Measurements from ENCODE around the gene STK24. TPM values are rescaled to one million over a fixed set of nuclear protein-coding genes. Genes with fewer than 3 reads are reported as not detected.

The STK24 gene
- total and polyA plus RNA-seq, 3 experiments from 2014 or later, result 63.6 to 150 (median 149) TPM

DNA sequence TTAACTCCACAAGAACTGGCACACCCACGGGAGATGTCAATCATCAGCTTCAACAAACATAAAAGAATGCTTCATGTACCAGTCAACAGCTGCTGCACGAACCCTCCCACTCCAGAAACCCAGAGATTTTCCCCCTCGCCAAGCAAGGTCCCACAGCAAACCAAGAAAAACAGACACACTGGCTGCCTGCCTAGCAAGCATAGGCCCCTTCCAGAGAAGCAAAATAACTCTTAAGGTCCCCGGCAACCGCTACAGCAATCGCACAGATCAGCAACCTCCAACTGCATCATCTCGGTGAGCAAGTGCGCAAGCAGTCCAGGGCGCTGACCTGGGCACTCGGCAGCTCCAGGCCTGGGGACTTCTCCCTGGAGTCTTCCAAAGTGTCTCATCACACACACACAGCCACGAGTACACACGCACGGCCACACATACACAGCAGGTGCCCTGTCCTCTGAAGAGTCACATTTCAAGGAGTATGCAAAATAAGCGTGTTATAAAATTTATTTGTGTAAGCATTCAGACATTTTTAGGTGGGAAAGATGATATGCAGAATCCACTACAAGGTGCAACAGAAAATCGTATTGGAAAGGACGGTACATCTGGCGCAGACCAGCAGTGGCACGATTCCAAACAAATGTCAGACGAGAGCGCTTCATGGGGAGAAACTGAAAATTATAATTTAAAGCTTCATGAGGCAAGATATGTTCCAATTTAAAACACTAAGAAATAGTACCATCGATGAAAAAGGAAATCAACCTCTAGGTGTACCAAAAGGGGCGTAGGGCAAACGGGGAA, 125.0 kb downstream of the STK24 start:
- Histone ChIP-seq H3K27ac (ENCODE audit: low read depth, low read length) (no peak overlapping the region), H3K27me3 (ENCODE audit: insufficient read depth, low read length, poor library complexity, severe bottlenecking) (no peaks in the 10 kb centered on the region), H3K9me3 (ENCODE audit: low read length) (no peaks in the 10 kb centered on the region), H3K36me3 (ENCODE audit: insufficient read depth, low read length) (peaks cover 28% of the 10 kb centered on the region), H3K4me1 (ENCODE audit: insufficient read depth, low read length) (no peaks in the 10 kb centered on the region), H3K4me3 (ENCODE audit: low read length) (no peak overlapping the region)
- DNase-seq, result no peak
- CTCF ChIA-PET, result interaction anchor here (4.0 kb wide), 1 partner anchor 201 kb away, joined by 24 read pairs; no protein-coding TSS in a partner anchor
- Mint-ChIP-seq H3K36me3 (peaks cover 0 to 92% (median 19%) of the 10 kb centered on the region in 3 donors), H3K27ac (peak overlapping the region; percentile 19 to 85 (median 56)), H3K4me1 (peaks cover 16 to 20% (median 18%) of the 10 kb centered on the region in 3 donors), H3K4me3 (no peak overlapping the region), H3K9me3 (no peaks in the 10 kb centered on the region), H3K27me3 (no peaks in the 10 kb centered on the region)
- POLR2A ChIA-PET, result no interaction called here

GRCh38 chr13:98450539-98451111, 126.3 kb downstream of the STK24 start:
- Histone ChIP-seq H3K4me1 (ENCODE audit: insufficient read depth, low read length) (peaks cover 1% of the 10 kb centered on the region), H3K4me3 (ENCODE audit: low read length) (no peak overlapping the region), H3K9me3 (ENCODE audit: low read length) (no peaks in the 10 kb centered on the region), H3K27ac (ENCODE audit: low read depth, low read length) (no peak overlapping the region), H3K36me3 (ENCODE audit: insufficient read depth, low read length) (peaks cover 16% of the 10 kb centered on the region), H3K27me3 (ENCODE audit: insufficient read depth, low read length, poor library complexity, severe bottlenecking) (no peaks in the 10 kb centered on the region)
- H3K4me1 Mint-ChIP-seq, result peaks cover 17 to 23% (median 22%) of the 10 kb centered on the region in 3 donors
- peak overlapping the region; percentile 30 to 90 (median 78) for H3K27ac Mint-ChIP-seq
- no peaks in the 10 kb centered on the region for H3K27me3 Mint-ChIP-seq
- peaks cover 0 to 80% (median 18%) of the 10 kb centered on the region in 3 donors for H3K36me3 Mint-ChIP-seq
- ChIA-PET CTCF (interaction anchor here (4.0 kb wide), 1 partner anchor 202 kb away, joined by 24 read pairs; no protein-coding TSS in a partner anchor), POLR2A (no interaction called here)
- H3K4me3 Mint-ChIP-seq, result no peak overlapping the region
- peak in 1 of 5 donors; percentile 12 for DNase-seq
- no peaks in the 10 kb centered on the region for H3K9me3 Mint-ChIP-seq

DNA sequence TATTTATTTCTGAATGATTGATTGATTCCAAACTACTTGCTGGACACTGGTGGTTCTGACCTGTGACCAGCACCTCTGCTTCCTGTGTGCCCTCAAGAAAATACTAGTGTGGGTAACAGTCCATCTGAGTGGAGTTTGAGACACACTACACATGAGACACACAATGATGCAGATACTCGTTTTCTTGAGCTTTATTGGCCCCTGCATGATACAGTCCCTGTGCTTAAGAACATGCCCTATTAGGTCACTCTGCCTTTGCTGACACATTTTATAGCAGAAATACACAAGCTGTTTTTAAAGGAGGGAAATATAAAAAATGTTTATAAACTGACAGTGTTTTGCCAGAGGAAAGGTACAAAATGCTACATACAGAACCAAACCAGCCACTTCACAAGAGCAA, 126.9 kb downstream of the STK24 start:
- H3K27ac ChIP-seq (ENCODE audit: low read depth, low read length), result no peak overlapping the region

DNA sequence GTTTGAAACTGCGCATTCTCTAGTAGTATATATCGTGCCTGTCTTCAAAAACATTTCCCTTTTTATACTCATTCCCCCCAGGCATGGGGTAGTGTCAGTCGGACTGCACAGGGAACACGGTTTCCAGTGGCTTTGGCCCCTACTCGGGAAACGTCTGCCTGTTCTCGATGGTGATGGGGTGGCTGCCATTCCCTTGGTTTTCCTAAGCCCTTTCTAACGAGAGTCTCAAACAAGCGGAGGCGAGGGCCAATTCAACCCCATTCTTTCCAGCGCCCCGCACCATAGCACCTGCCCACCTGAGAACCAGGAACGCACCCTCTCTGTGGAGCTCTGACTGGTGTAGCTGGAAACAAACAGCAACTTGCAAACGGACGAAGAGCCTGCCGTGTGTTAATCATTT, 127.6 kb downstream of the STK24 start:
- H3K9me3 ChIP-seq (ENCODE audit: low read length), result no peaks in the 10 kb centered on the region
- Mint-ChIP-seq H3K9me3 (no peaks in the 10 kb centered on the region), H3K27ac (peak overlapping the region in 4 of 8 donors; percentile 12 to 77 (median 54)), H3K4me1 (peaks cover 26 to 34% (median 30%) of the 10 kb centered on the region in 3 donors), H3K36me3 (peaks cover 0 to 66% (median 12%) of the 10 kb centered on the region in 3 donors), H3K27me3 (no peaks in the 10 kb centered on the region), H3K4me3 (no peak overlapping the region)
- H3K36me3 ChIP-seq (ENCODE audit: insufficient read depth, low read length), result peaks cover 7% of the 10 kb centered on the region
- peaks cover 11% of the 10 kb centered on the region for H3K4me1 ChIP-seq (ENCODE audit: insufficient read depth, low read length)
- ChIA-PET CTCF (interaction anchor here (4.0 kb wide), 1 partner anchor 203 kb away, joined by 24 read pairs; no protein-coding TSS in a partner anchor), POLR2A (no interaction called here)
- no peak overlapping the region for H3K27ac ChIP-seq (ENCODE audit: low read depth, low read length)
- no peaks in the 10 kb centered on the region for H3K27me3 ChIP-seq (ENCODE audit: insufficient read depth, low read length, poor library complexity, severe bottlenecking)
- no peak for DNase-seq
- no peak overlapping the region for H3K4me3 ChIP-seq (ENCODE audit: low read length)

More for the DNA sequence above, 126.9 kb downstream of the STK24 start:
- Histone ChIP-seq H3K4me1 (ENCODE audit: insufficient read depth, low read length) (peaks cover 7% of the 10 kb centered on the region), H3K36me3 (ENCODE audit: insufficient read depth, low read length) (peaks cover 10% of the 10 kb centered on the region), H3K4me3 (ENCODE audit: low read length) (no peak overlapping the region), H3K27me3 (ENCODE audit: insufficient read depth, low read length, poor library complexity, severe bottlenecking) (no peaks in the 10 kb centered on the region), H3K9me3 (ENCODE audit: low read length) (no peaks in the 10 kb centered on the region)
- no peak overlapping the region for H3K4me3 Mint-ChIP-seq
- peaks cover 0 to 74% (median 16%) of the 10 kb centered on the region in 3 donors for H3K36me3 Mint-ChIP-seq
- no peaks in the 10 kb centered on the region for H3K9me3 Mint-ChIP-seq
- ChIA-PET POLR2A (no interaction called here), CTCF (interaction anchor here (4.0 kb wide), 1 partner anchor 202 kb away, joined by 24 read pairs; no protein-coding TSS in a partner anchor)
- H3K27ac Mint-ChIP-seq, result peak overlapping the region in 6 of 8 donors; percentile 6 to 81 (median 54)
- peaks cover 23 to 29% (median 28%) of the 10 kb centered on the region in 3 donors for H3K4me1 Mint-ChIP-seq
- DNase-seq, result no peak
- H3K27me3 Mint-ChIP-seq, result no peaks in the 10 kb centered on the region

DNA sequence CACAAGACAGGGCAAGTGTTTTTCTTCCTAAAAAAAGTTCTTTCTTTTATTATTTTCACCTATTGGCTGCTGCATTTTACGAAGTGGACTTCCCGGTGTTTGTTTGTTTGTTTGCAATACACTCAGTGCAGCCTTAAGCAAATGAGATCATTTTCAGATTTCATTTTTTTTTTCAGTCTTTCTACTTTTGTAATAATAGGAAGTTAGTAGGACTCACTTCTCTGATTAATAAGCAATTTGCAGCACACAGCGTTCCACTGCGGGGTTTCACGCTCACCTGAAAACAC, 128.3 kb downstream of the STK24 start:
- peak overlapping the region in 6 of 8 donors; percentile 22 to 82 (median 41) for H3K27ac Mint-ChIP-seq
- DNase-seq, result no peak
- H3K9me3 Mint-ChIP-seq, result no peaks in the 10 kb centered on the region
- H3K27ac ChIP-seq (ENCODE audit: low read depth, low read length), result no peak overlapping the region
- H3K9me3 ChIP-seq (ENCODE audit: low read length), result no peaks in the 10 kb centered on the region
- ChIA-PET POLR2A (no interaction called here), CTCF (interaction anchor here (0.7 to 5.6 kb wide), 2 partner anchors 9 to 203 kb away, joined by 3 to 151 read pairs; no protein-coding TSS in a partner anchor)
- H3K27me3 ChIP-seq (ENCODE audit: insufficient read depth, low read length, poor library complexity, severe bottlenecking), result no peaks in the 10 kb centered on the region
- no peak overlapping the region for H3K4me3 ChIP-seq (ENCODE audit: low read length)
- peaks cover 7% of the 10 kb centered on the region for H3K36me3 ChIP-seq (ENCODE audit: insufficient read depth, low read length)
- peaks cover 28 to 36% (median 30%) of the 10 kb centered on the region in 3 donors for H3K4me1 Mint-ChIP-seq
- no peaks in the 10 kb centered on the region for H3K27me3 Mint-ChIP-seq
- peaks cover 11% of the 10 kb centered on the region for H3K4me1 ChIP-seq (ENCODE audit: insufficient read depth, low read length)
- H3K36me3 Mint-ChIP-seq, result peaks cover 0 to 60% (median 10%) of the 10 kb centered on the region in 3 donors
- no peak overlapping the region for H3K4me3 Mint-ChIP-seq

- Histone ChIP-seq H3K36me3 (ENCODE audit: insufficient read depth, low read length) (peaks cover 2% of the 10 kb centered on the region), H3K27me3 (ENCODE audit: insufficient read depth, low read length, poor library complexity, severe bottlenecking) (no peaks in the 10 kb centered on the region), H3K27ac (ENCODE audit: low read depth, low read length) (no peak overlapping the region), H3K4me1 (ENCODE audit: insufficient read depth, low read length) (peaks cover 11% of the 10 kb centered on the region), H3K4me3 (ENCODE audit: low read length) (no peak overlapping the region), H3K9me3 (ENCODE audit: low read length) (no peaks in the 10 kb centered on the region)
- Mint-ChIP-seq H3K4me1 (peaks cover 28 to 36% (median 30%) of the 10 kb centered on the region in 3 donors), H3K27me3 (no peaks in the 10 kb centered on the region), H3K4me3 (peak overlapping the region in 1 of 7 donors; percentile 63), H3K27ac (peak overlapping the region in 6 of 8 donors; percentile 6 to 82 (median 53)), H3K9me3 (no peaks in the 10 kb centered on the region), H3K36me3 (peaks cover 0 to 55% (median 9%) of the 10 kb centered on the region in 3 donors)
- CTCF ChIA-PET, result interaction anchor here (0.7 to 5.6 kb wide), 3 partner anchors 9 to 225 kb away, joined by 3 to 151 read pairs (median 3); no protein-coding TSS in a partner anchor
- DNase-seq, result no peak
- POLR2A ChIA-PET, result no interaction called here
These were observed 128.8 kb downstream of the STK24 start for GRCh38 chr13:98447881-98448641.

GRCh38 chr13:98447130-98447529, 129.8 kb downstream of the STK24 start:
- H3K4me1 Mint-ChIP-seq, result peaks cover 26 to 36% (median 27%) of the 10 kb centered on the region in 3 donors
- H3K9me3 Mint-ChIP-seq, result no peaks in the 10 kb centered on the region
- Histone ChIP-seq H3K4me1 (ENCODE audit: insufficient read depth, low read length) (peaks cover 11% of the 10 kb centered on the region), H3K36me3 (ENCODE audit: insufficient read depth, low read length) (no peaks in the 10 kb centered on the region), H3K4me3 (ENCODE audit: low read length) (no peak overlapping the region), H3K27ac (ENCODE audit: low read depth, low read length) (no peak overlapping the region), H3K9me3 (ENCODE audit: low read length) (no peaks in the 10 kb centered on the region), H3K27me3 (ENCODE audit: insufficient read depth, low read length, poor library complexity, severe bottlenecking) (no peaks in the 10 kb centered on the region)
- CTCF ChIA-PET, result interaction anchor here (1.1 to 5.6 kb wide), 4 partner anchors 205 to 226 kb away, joined by 3 to 151 read pairs (median 13); no protein-coding TSS in a partner anchor
- POLR2A ChIA-PET, result no interaction called here
- peak overlapping the region in 7 of 8 donors; percentile 18 to 84 (median 57) for H3K27ac Mint-ChIP-seq
- peaks cover 0 to 1% of the 10 kb centered on the region in 2 donors for H3K27me3 Mint-ChIP-seq
- DNase-seq, result no peak
- H3K36me3 Mint-ChIP-seq, result peaks cover 0 to 46% (median 3%) of the 10 kb centered on the region in 3 donors
- H3K4me3 Mint-ChIP-seq, result peak overlapping the region in 1 of 7 donors; percentile 13

All from CD8-positive, alpha-beta memory T cell (primary cell).